IPS-18a (cell line): ENCODE results near the gene TPT1.

ENCODE experiments used
- H3K27ac ChIP-seq: one replicate; pipeline ENCODE4 v1.5.1; 2013; ENCODE audit warnings: low read length
- H3K27me3 ChIP-seq: one replicate; pipeline ENCODE4 v1.6.1; 2013; ENCODE audit warnings: mild to moderate bottlenecking, low read length; ENCODE audit not compliant: control insufficient read depth, insufficient read depth
- H3K36me3 ChIP-seq: one replicate; pipeline ENCODE4 v1.6.1; 2013; ENCODE audit warnings: low read depth, low read length; ENCODE audit not compliant: control insufficient read depth
- H3K4me1 ChIP-seq: one replicate; pipeline ENCODE4 v1.6.1; 2013; ENCODE audit warnings: low read depth, low read length; ENCODE audit not compliant: control insufficient read depth
- H3K4me3 ChIP-seq: one replicate; pipeline ENCODE4 v1.5.1; 2013; ENCODE audit warnings: low read length
- H3K9ac ChIP-seq: one replicate; pipeline ENCODE4 v1.6.1; 2013; ENCODE audit warnings: mild to moderate bottlenecking, low read length, moderate library complexity
- H3K9me3 ChIP-seq: one replicate; pipeline ENCODE4 v1.6.1; 2013; ENCODE audit warnings: low read depth, low read length; ENCODE audit not compliant: control insufficient read depth

The TPT1 gene

GRCh38 chr13:45341799-45342500, 967 bp upstream of the TPT1 start:
- Histone ChIP-seq H3K4me1 (peaks cover 13% of the 10 kb centered on the region), H3K36me3 (peaks cover 33% of the 10 kb centered on the region), H3K4me3 (peak overlapping the region; percentile 99), H3K9me3 (no peaks in the 10 kb centered on the region), H3K9ac (peak overlapping the region; percentile 76), H3K27me3 (no peaks in the 10 kb centered on the region), H3K27ac (peak overlapping the region; percentile 8)

- Histone ChIP-seq H3K4me1 (peaks cover 13% of the 10 kb centered on the region), H3K4me3 (peak overlapping the region; percentile 99), H3K36me3 (peaks cover 47% of the 10 kb centered on the region)
These were observed 455 bp downstream of the TPT1 start for GRCh38 chr13:45340422-45341033.

GRCh38 chr13:45339867-45340266, 1.1 kb downstream of the TPT1 start:
- Histone ChIP-seq H3K36me3 (peaks cover 54% of the 10 kb centered on the region), H3K27me3 (no peaks in the 10 kb centered on the region), H3K9ac (peak overlapping the region; percentile 99), H3K4me3 (peak overlapping the region; percentile 99), H3K9me3 (no peaks in the 10 kb centered on the region), H3K27ac (peak overlapping the region; percentile 4), H3K4me1 (peaks cover 13% of the 10 kb centered on the region)

More at GRCh38 chr13:45340422-45341033, 455 bp downstream of the TPT1 start:
- Histone ChIP-seq H3K27ac (peak overlapping the region; percentile 95), H3K9ac (peak overlapping the region; percentile 99), H3K9me3 (no peaks in the 10 kb centered on the region), H3K27me3 (no peaks in the 10 kb centered on the region)

GRCh38 chr13:45339399-45339798, 1.6 kb downstream of the TPT1 start:
- peaks cover 13% of the 10 kb centered on the region for H3K4me1 ChIP-seq
- no peak overlapping the region for H3K27ac ChIP-seq
- peak overlapping the region; percentile 99 for H3K4me3 ChIP-seq
- peak overlapping the region; percentile 99 for H3K9ac ChIP-seq
- peaks cover 54% of the 10 kb centered on the region for H3K36me3 ChIP-seq
- H3K27me3 ChIP-seq: no peaks in the 10 kb centered on the region
- H3K9me3 ChIP-seq: no peaks in the 10 kb centered on the region

- H3K36me3 ChIP-seq: peaks cover 54% of the 10 kb centered on the region
- H3K27me3 ChIP-seq: no peaks in the 10 kb centered on the region
- H3K9me3 ChIP-seq: no peaks in the 10 kb centered on the region
- no peak overlapping the region for H3K4me3 ChIP-seq
- no peak overlapping the region for H3K27ac ChIP-seq
- peaks cover 13% of the 10 kb centered on the region for H3K4me1 ChIP-seq
- no peak overlapping the region for H3K9ac ChIP-seq
These were observed 3.2 kb downstream of the TPT1 start for GRCh38 chr13:45337803-45338202.

- peaks cover 54% of the 10 kb centered on the region for H3K36me3 ChIP-seq
- H3K9me3 ChIP-seq: no peaks in the 10 kb centered on the region
- H3K4me1 ChIP-seq: peaks cover 17% of the 10 kb centered on the region
- no peak overlapping the region for H3K4me3 ChIP-seq
- no peak overlapping the region for H3K27ac ChIP-seq
- no peaks in the 10 kb centered on the region for H3K27me3 ChIP-seq
- no peak overlapping the region for H3K9ac ChIP-seq
These were observed 3.6 kb downstream of the TPT1 start for GRCh38 chr13:45337395-45337794.

GRCh38 chr13:45336025-45336800, 4.8 kb downstream of the TPT1 start:
- no peak overlapping the region for H3K27ac ChIP-seq
- H3K36me3 ChIP-seq: peaks cover 54% of the 10 kb centered on the region
- H3K9me3 ChIP-seq: no peaks in the 10 kb centered on the region
- no peak overlapping the region for H3K4me3 ChIP-seq
- no peak overlapping the region for H3K9ac ChIP-seq
- H3K27me3 ChIP-seq: no peaks in the 10 kb centered on the region
- H3K4me1 ChIP-seq: peaks cover 17% of the 10 kb centered on the region

- peaks cover 54% of the 10 kb centered on the region for H3K36me3 ChIP-seq
- H3K27ac ChIP-seq: no peak overlapping the region
- no peak overlapping the region for H3K4me3 ChIP-seq
- H3K9ac ChIP-seq: no peak overlapping the region
- peaks cover 17% of the 10 kb centered on the region for H3K4me1 ChIP-seq
- H3K9me3 ChIP-seq: no peaks in the 10 kb centered on the region
- no peaks in the 10 kb centered on the region for H3K27me3 ChIP-seq
These were observed 5.5 kb downstream of the TPT1 start for GRCh38 chr13:45335397-45336024.

GRCh38 chr13:45333977-45334922, 6.7 kb downstream of the TPT1 start:
- no peaks in the 10 kb centered on the region for H3K9me3 ChIP-seq
- H3K4me1 ChIP-seq: peaks cover 11% of the 10 kb centered on the region
- H3K4me3 ChIP-seq: no peak overlapping the region
- no peak overlapping the region for H3K27ac ChIP-seq
- no peaks in the 10 kb centered on the region for H3K27me3 ChIP-seq
- peaks cover 44% of the 10 kb centered on the region for H3K36me3 ChIP-seq
- no peak overlapping the region for H3K9ac ChIP-seq

- no peaks in the 10 kb centered on the region for H3K9me3 ChIP-seq
- no peak overlapping the region for H3K4me3 ChIP-seq
- no peak overlapping the region for H3K27ac ChIP-seq
- no peak overlapping the region for H3K9ac ChIP-seq
- peaks cover 35% of the 10 kb centered on the region for H3K36me3 ChIP-seq
- peaks cover 4% of the 10 kb centered on the region for H3K4me1 ChIP-seq
- H3K27me3 ChIP-seq: no peaks in the 10 kb centered on the region
These were observed 7.6 kb downstream of the TPT1 start for GRCh38 chr13:45333251-45333976.
